GM23248 (cell line): ENCODE results near the gene UBC.
"Not testable (repeated sequence)": the region's sequence is repeated elsewhere in the genome, so short reads cannot be mapped to it uniquely, and the experiment has no call there.

Experiments
- EZH2 ChIP-seq: fragments of 200-600 bp; sonication (generic); IDR thresholded peaks from 2 replicates; pipeline ENCODE4 v1.6.1; 2018; ENCODE audit warnings: antibody characterized with exemption, mild to moderate bottlenecking; ENCODE audit not compliant: insufficient read depth, poor library complexity, severe bottlenecking
- EZH2phosphoT487 ChIP-seq: fragments of 200-600 bp; sonication (generic); IDR thresholded peaks from 2 replicates; pipeline ENCODE4 v1.6.1; 2018; ENCODE audit warnings: antibody characterized with exemption, moderate library complexity, mild to moderate bottlenecking, low read depth; ENCODE audit not compliant: insufficient read depth

GRCh38 chr12:124931528-124931927 is 17.1 kb upstream of the UBC start:
- TF ChIP-seq EZH2, EZH2phosphoT487: not testable (repeated sequence)
